A549 treated with dexamethasone at 1 μM for 4 hours (cell line): Measurements from ENCODE around the gene OOSP4A. TPM values are rescaled to one million over a fixed set of nuclear protein-coding genes. Genes with fewer than 3 reads are reported as not detected.

Source experiments
- total RNA-seq: library from RNA; stranded (reverse); fragments of 200-300 nt; extraction: Qiagen RNA extraction; gene quantifications from 5 replicates; pipeline ENCODE4 v1.2.3, GENCODE V29; 2022

Gene OOSP4A
- not detected in 5 replicates for total RNA-seq

DNA sequence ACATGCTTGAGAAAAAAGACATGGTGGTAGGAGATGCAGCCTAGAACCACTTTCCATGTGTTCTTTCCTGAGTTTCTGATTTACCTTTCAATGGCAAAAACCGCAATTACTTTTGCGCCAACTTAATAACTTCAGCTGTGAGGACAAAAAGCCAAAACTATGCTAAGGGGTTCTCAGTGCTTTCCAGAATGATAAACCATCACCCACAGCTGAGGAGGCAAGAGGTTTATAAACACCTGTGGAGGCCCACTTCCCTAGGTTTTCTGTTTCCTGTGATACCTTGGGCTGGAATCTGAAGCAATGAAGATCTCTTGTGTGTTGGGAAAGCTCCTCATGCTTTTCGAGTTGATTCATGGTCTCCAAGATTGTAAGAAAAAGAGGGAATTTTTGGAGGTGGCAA, at the start of gene OOSP4A:
Gene OOSP4A (plus strand): TSS at position 301 of the 400 bp plus-strand sequence. CDS start 0 bp downstream, at position 301.

DNA sequence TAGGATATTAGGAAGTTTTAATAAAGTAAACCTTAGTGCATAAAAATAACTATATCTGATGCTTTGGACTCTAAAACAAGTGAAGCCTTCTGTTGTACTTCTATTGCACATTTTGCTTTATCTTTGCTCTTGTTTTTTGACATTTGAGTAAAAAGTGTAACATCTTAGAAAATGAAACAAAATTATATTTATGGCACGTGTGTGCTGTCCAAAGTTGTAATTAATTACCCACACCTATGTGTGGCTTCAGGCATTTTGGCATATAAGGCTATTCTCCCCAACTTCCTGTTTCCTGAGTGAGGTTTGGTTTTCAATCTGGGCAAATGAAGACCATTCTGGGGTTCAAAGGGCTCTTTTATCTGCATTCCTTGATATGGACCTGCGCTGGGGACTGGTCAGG, 25.7 kb upstream of the OOSP4A start, which contains the start of gene OOSP1:
Gene OOSP1 (plus strand): TSS at position 301 of the 400 bp plus-strand sequence. CDS start 23 bp downstream, at position 324.

DNA sequence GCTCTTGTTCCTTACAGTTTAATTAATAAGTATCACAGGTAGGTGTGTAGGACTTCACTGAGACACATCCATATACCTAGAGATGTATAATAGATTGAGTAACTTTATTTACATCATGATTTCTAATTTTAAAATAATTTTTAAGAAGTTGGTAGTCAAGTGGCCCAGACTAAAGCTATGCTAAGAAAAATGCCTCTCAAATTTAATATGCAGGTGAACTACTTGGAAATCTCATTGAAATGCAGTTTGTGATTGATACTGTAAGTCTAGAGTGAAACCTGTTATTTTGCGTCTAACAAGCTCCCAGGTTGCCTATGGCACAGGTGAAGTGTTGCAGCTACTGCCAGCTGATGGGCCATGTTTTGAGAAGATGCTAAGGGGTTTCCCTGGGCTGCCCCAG, 53.0 kb downstream of the OOSP4A start, which contains the start of gene OOSP4B:
Gene OOSP4B (plus strand): TSS at position 301 of the 400 bp plus-strand sequence.

Other genes starting within 250 kb of the OOSP4A start
- 17.6 to 24.9 TPM (median 22.8 TPM) in 5 replicates for gene STX3, start 208.7 kb upstream of the OOSP4A start, total RNA-seq
- gene MRPL16, start 153.3 kb upstream of the OOSP4A start, total RNA-seq, result 61.1 to 68.2 TPM (median 66.5 TPM) in 5 replicates
- not detected in 5 replicates for gene CBLIF, start 118.5 kb upstream of the OOSP4A start, total RNA-seq
- gene TCN1, start 97.5 kb upstream of the OOSP4A start, total RNA-seq, result 0.13 to 0.46 TPM (median 0.20 TPM) in 5 replicates
- not detected in 5 replicates for gene OOSP3, start 85.3 kb upstream of the OOSP4A start, total RNA-seq
- not detected in 5 replicates for gene OOSP1, start 25.6 kb upstream of the OOSP4A start, total RNA-seq
- gene OOSP4B, start 53.1 kb downstream of the OOSP4A start, total RNA-seq, result not detected in 5 replicates
- gene OOSP2, start 76.4 kb downstream of the OOSP4A start, total RNA-seq, result not detected in 5 replicates
- not detected in 5 replicates for gene MS4A3, start 92.6 kb downstream of the OOSP4A start, total RNA-seq
- gene MS4A2, start 124.6 kb downstream of the OOSP4A start, total RNA-seq, result not detected in 5 replicates
- gene MS4A6A, start 219.1 kb downstream of the OOSP4A start, total RNA-seq, result not detected in 5 replicates